Skeletal muscle satellite cell (primary cell): ENCODE measurements around the gene MAD2L2.

Source experiments
- H3K27me3 ChIP-seq: 2 replicates; pipeline ENCODE4 v1.7.0; 2013; ENCODE audit warnings: low read length; ENCODE audit not compliant: control insufficient read depth, insufficient read depth
- H3K36me3 ChIP-seq: 2 replicates; pipeline ENCODE4 v1.7.0; 2013; ENCODE audit warnings: mild to moderate bottlenecking, control low read depth, low read length; ENCODE audit not compliant: insufficient read depth
- H3K4me1 ChIP-seq: 2 replicates; pipeline ENCODE4 v1.7.0; 2013; ENCODE audit warnings: low read length; ENCODE audit not compliant: control insufficient read depth, insufficient read depth
- H3K4me2 ChIP-seq: 2 replicates; pipeline ENCODE4 v1.7.0; 2013; ENCODE audit warnings: mild to moderate bottlenecking, low read length
- H3K4me3 ChIP-seq: 2 replicates; pipeline ENCODE4 v1.7.0; 2013; ENCODE audit warnings: low read length
- H3K9ac ChIP-seq: 2 replicates; pipeline ENCODE4 v1.7.0; 2013; ENCODE audit warnings: mild to moderate bottlenecking, low read depth, low read length, moderate library complexity
- H3K9me3 ChIP-seq: replicated peaks from 2 replicates; pipeline ENCODE4 v1.7.0; 2013; ENCODE audit warnings: mild to moderate bottlenecking, control low read depth, low read length

Gene MAD2L2

GRCh38 chr1:11691302-11691914 lies 10.5 kb upstream of the MAD2L2 start, which contains the start of gene DRAXIN:
Gene DRAXIN, plus strand, starts transcription at chr1:11691710. Its CDS starts 14,549 bp downstream, at chr1:11706259.
- Histone ChIP-seq H3K4me3 (peak within 1 kb of the TSS; percentile 53), H3K9ac (no peak within 1 kb of the TSS), H3K9me3 (no peaks in the 10 kb centered on the region), H3K36me3 (no peaks in the 10 kb centered on the region), H3K4me2 (peak within 1 kb of the TSS; percentile 71), H3K27me3 (peaks cover 56% of the 10 kb centered on the region), H3K4me1 (peaks cover 20% of the 10 kb centered on the region)

DNA sequence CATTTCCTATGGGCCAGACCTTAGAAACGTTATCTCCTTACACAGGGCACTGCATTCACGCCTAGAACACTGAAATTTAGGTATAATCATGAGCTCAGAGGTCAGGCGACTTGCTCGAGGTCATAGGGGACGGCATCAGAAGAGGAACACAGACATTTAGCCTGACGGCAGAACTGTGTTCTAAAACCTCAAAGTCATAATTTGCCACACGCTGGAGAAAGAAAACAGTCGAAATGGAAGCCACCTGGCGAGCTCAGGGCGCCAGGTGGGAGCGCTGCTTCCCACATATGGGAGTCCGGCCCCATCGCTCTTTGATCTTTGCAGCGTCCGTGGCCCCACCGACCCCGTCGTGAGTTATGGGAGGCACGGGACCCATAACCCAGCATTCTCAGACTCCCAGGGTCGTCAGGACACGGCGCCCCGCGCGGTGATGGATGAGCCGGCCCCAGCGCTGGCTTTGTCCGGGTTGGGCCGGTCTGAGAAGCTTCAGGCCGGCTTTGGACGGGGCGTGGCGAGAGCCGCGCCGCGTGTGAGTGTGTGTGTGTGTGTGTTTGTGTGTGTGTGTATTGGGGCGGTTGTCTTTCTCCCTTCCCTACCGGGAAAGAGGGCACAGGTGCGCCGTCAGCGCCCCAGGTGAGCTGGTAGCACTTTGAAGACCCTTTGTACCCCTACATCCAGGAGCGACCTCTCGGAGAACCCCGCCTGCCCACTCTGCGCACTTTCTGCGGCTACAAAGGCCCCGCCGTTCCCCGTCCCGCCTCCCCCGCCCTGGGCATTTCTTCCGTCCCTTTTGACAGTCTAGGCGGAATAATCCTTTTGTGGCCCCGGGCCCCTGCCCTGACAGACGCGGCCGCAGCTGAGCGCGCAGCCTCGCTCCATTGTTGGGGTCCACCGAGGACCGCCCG lies 9.7 kb upstream of the MAD2L2 start:
- Histone ChIP-seq H3K4me1 (peaks cover 20% of the 10 kb centered on the region), H3K9me3 (no peaks in the 10 kb centered on the region), H3K9ac (no peak overlapping the region), H3K36me3 (no peaks in the 10 kb centered on the region), H3K4me2 (peak overlapping the region; percentile 71), H3K27me3 (peaks cover 62% of the 10 kb centered on the region), H3K4me3 (peak overlapping the region; percentile 53)

DNA sequence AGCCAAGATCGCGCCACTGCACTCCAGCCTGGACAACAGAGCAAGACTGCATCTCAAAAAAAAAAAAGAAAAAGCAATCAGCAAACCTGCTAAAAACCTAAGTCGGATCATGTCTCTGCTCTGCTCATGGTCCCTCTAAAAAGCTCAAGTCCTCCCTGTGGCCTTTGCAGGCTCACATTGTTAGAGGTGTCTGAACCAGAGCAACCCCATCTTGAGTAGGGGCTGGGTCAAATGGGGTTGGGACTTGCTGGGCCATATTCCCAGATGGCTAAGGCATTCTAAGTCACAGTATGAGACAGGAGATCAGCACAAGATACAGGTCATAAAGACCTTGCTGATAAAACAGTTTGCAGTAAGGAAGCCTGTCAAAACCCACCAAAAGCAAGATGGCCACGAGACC lies 7.6 kb upstream of the MAD2L2 start:
- H3K4me1 ChIP-seq, result peaks cover 16% of the 10 kb centered on the region
- peaks cover 54% of the 10 kb centered on the region for H3K27me3 ChIP-seq
- H3K9me3 ChIP-seq, result no peaks in the 10 kb centered on the region
- no peaks in the 10 kb centered on the region for H3K36me3 ChIP-seq
- H3K4me2 ChIP-seq, result no peak overlapping the region
- no peak overlapping the region for H3K4me3 ChIP-seq
- H3K9ac ChIP-seq, result no peak overlapping the region

DNA sequence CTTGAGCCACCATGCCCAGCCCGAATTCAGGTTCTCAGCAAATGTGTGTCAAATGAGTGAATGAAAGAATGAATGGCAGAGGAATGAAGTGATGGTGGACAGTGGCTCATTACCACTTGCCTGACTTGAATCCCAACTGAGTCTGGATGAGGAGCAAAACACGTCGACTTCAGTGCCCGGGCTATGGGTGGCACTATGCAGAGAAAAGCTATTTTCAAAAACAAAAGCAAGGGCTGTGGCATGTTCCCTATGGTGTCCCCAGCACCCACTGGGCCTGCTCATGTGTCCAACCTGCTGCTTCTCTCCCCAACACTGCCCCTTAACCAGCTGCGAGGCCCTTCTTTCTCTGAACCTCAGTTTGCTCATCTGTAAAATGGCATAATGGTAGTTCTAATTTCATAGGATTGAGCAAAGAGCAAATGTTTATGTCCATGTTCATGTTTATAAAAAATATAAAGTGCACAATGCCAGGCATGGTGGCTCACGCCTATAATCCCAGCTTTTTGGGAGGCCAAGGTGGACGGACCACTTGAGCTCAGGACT lies 4.3 kb upstream of the MAD2L2 start:
- Histone ChIP-seq H3K27me3 (peaks cover 34% of the 10 kb centered on the region), H3K4me1 (peaks cover 16% of the 10 kb centered on the region), H3K9ac (no peak overlapping the region)

GRCh38 chr1:11684070-11684469 lies 3.1 kb upstream of the MAD2L2 start:
- Histone ChIP-seq H3K36me3 (no peaks in the 10 kb centered on the region), H3K4me2 (no peak overlapping the region), H3K4me3 (no peak overlapping the region), H3K27me3 (peaks cover 25% of the 10 kb centered on the region), H3K9ac (no peak overlapping the region), H3K4me1 (peaks cover 18% of the 10 kb centered on the region), H3K9me3 (no peaks in the 10 kb centered on the region)

More for the DNA sequence above, 4.3 kb upstream of the MAD2L2 start:
- Histone ChIP-seq H3K4me3 (no peak overlapping the region), H3K9me3 (no peaks in the 10 kb centered on the region), H3K4me2 (no peak overlapping the region), H3K36me3 (no peaks in the 10 kb centered on the region)

GRCh38 chr1:11682799-11683198 lies 1.9 kb upstream of the MAD2L2 start:
- H3K27me3 ChIP-seq, result peaks cover 17% of the 10 kb centered on the region
- no peaks in the 10 kb centered on the region for H3K36me3 ChIP-seq
- no peak overlapping the region for H3K4me2 ChIP-seq
- no peaks in the 10 kb centered on the region for H3K9me3 ChIP-seq
- no peak overlapping the region for H3K4me3 ChIP-seq
- H3K4me1 ChIP-seq, result peaks cover 18% of the 10 kb centered on the region
- H3K9ac ChIP-seq, result no peak overlapping the region

DNA sequence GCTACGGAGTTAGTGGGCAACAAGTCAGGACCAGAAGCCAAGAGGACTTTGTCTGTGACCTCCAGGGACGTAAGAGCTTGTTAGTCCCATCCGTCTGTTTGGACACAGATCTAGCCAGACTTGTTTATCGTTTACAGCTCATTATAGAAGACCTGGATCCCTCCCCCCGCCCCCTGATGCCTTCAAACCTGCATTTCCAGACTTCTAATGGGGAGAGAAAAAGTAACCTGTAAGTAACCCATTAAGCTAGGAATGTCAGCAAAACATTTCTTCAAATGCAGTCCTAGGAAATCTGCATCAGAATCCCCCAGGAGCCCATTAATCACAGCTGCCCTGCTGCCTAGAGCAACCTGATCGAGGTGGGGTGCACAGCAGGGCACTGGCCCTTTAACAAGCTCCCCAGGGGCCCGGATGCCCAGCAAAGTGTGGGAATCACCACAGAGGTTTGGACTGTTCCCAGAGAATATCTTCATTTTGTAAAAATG lies 1.4 kb upstream of the MAD2L2 start:
- peak overlapping the region; percentile 85 for H3K9ac ChIP-seq
- H3K9me3 ChIP-seq, result no peaks in the 10 kb centered on the region
- H3K4me2 ChIP-seq, result peak overlapping the region; percentile 80
- peaks cover 14% of the 10 kb centered on the region for H3K27me3 ChIP-seq
- H3K36me3 ChIP-seq, result no peaks in the 10 kb centered on the region
- H3K4me3 ChIP-seq, result no peak overlapping the region
- peaks cover 18% of the 10 kb centered on the region for H3K4me1 ChIP-seq

DNA sequence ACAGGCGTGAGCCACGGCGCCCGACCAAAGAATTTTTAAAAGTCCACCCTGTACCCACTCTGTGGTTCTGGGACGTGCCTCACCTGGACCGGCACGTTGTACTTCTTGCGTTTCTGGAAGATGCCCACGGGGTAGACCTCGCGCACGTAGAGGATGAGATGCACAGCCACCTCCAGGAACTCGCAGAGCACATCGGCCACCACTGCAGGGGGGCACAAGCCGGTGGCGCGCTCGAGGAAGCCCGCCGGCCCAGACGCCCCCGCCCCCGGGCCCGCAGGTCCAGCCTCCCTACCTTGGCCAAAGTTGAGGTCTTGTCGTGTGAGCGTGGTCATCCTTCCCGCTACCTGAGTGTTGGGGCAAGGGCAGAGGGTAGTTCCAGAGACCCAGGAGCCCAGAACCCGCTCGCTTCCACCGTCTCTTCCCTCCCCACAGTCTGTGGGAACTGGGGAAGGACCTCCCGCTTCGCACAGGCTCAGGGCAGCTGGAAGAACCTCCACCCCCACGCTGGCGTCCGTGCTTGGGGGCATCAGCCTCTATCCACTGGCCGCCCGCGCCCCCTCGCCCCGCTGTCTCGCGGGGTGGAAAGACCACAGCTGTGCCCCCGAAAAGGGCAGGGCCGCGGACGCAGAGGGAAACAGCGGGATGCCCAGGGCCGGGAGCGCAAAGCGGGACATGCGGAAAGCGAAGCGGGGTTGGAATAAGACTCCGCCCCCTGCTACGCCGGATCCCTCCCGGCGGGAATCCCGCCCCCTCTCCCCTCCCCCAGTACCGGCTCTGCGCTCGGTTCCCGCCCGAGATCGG lies 478 bp downstream of the MAD2L2 start:
- Histone ChIP-seq H3K9me3 (no peaks in the 10 kb centered on the region), H3K9ac (peak overlapping the region; percentile 85), H3K4me1 (peaks cover 18% of the 10 kb centered on the region), H3K36me3 (peaks cover 4% of the 10 kb centered on the region), H3K27me3 (peaks cover 6% of the 10 kb centered on the region), H3K4me3 (peak overlapping the region; percentile 95), H3K4me2 (peak overlapping the region; percentile 80)

- Histone ChIP-seq H3K36me3 (peaks cover 13% of the 10 kb centered on the region), H3K9me3 (no peaks in the 10 kb centered on the region), H3K4me2 (no peak overlapping the region), H3K27me3 (no peaks in the 10 kb centered on the region), H3K4me3 (no peak overlapping the region), H3K9ac (no peak overlapping the region), H3K4me1 (peaks cover 18% of the 10 kb centered on the region)
These were observed 2.5 kb downstream of the MAD2L2 start for GRCh38 chr1:11678442-11678841.

DNA sequence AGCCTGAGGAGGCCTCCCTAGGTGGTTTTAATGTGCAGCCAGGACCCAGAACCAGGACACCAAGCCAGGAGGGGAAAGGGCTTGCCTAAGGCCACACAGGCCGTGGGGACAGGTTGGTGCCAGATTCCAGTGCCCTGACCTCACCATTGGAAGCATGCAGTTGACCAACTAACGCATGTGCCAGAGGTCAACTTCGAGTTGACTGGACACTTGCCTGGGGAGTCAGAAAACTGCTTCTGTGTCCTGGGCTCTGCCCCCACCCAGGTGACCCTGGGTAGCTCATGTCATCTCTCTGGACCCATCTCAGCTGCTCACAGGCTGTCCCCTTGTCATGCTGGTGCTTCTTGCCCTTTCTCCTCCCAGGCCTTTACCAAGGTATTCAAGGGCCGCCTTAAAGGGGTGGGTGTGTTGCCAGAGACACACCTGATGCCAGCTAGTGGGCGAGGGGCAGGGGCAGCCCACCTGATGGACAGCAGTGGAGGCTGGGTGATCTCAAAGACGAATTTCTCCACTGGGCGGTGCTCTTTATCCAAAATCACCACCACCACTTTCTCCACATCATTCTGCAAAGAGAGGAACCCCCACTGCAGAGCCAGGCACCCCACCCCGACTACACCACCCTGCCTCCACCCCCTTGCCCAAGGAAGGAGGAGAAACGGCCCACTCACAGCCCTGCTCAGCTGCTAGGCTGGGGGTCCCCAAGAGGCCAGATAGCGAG lies 4.4 kb downstream of the MAD2L2 start:
- Histone ChIP-seq H3K9ac (no peak overlapping the region), H3K9me3 (no peaks in the 10 kb centered on the region), H3K27me3 (no peaks in the 10 kb centered on the region), H3K4me1 (peaks cover 7% of the 10 kb centered on the region), H3K36me3 (peaks cover 22% of the 10 kb centered on the region), H3K4me3 (no peak overlapping the region), H3K4me2 (no peak overlapping the region)
